Astrocyte (in vitro differentiated cells and primary cell): ENCODE measurements around the gene PRRC1. TPM values are rescaled to one million over a fixed set of nuclear protein-coding genes. Genes with fewer than 3 reads are reported as not detected.

ENCODE experiments used
- DNase-seq: peaks from one replicate; pipeline ENCODE4 v3.0.0-alpha.2; 2010; ENCODE audit warnings: low read depth
- FAIRE-seq: peaks from 2 replicates; lab custom pipeline; 2011; peaks lifted over from hg19 to GRCh38; lab: Jason Lieb, UNC
- H2AFZ ChIP-seq: 2 replicates; pipeline ENCODE4 v1.6.0; 2012; ENCODE audit warnings: low read depth, low read length, inconsistent platforms
- H3K27ac ChIP-seq: 2 replicates; pipeline ENCODE4 v1.5.1; 2011; ENCODE audit warnings: low read depth, low read length, inconsistent platforms
- H3K27me3 ChIP-seq: 2 replicates; pipeline ENCODE4 v1.6.0; 2011; ENCODE audit warnings: low read length, inconsistent platforms; ENCODE audit not compliant: insufficient read depth
- H3K36me3 ChIP-seq: 2 replicates; pipeline ENCODE4 v1.5.1; 2011; ENCODE audit warnings: low read length, inconsistent platforms; ENCODE audit not compliant: insufficient read depth
- H3K4me1 ChIP-seq: 2 replicates; pipeline ENCODE4 v1.5.1; 2011; ENCODE audit warnings: low read length, inconsistent platforms; ENCODE audit not compliant: insufficient read depth
- H3K4me2 ChIP-seq: 2 replicates; pipeline ENCODE4 v1.6.0; 2012; ENCODE audit warnings: low read length, inconsistent platforms
- H3K4me3 ChIP-seq: 2 replicates; pipeline ENCODE4 v1.5.1; 2011; ENCODE audit warnings: low read depth, mild to moderate bottlenecking, low read length, inconsistent platforms; ENCODE audit not compliant: insufficient read depth
- H3K79me2 ChIP-seq: 2 replicates; pipeline ENCODE4 v1.6.0; 2012; ENCODE audit warnings: mild to moderate bottlenecking, low read length, inconsistent platforms; ENCODE audit not compliant: insufficient read depth
- H3K9ac ChIP-seq: 2 replicates; pipeline ENCODE4 v1.6.0; 2012; ENCODE audit warnings: mild to moderate bottlenecking, low read length, inconsistent platforms
- H3K9me3 ChIP-seq: 2 replicates; pipeline ENCODE4 v1.5.1; 2012; ENCODE audit warnings: low read depth, mild to moderate bottlenecking, low read length, inconsistent platforms; ENCODE audit not compliant: insufficient read depth
- H4K20me1 ChIP-seq: 2 replicates; pipeline ENCODE4 v1.6.0; 2012; ENCODE audit warnings: low read length, inconsistent platforms; ENCODE audit not compliant: insufficient read depth
- H3K27ac Mint-ChIP-seq: one replicate; pipeline ENCODE4 v1.8.0; 2021; ENCODE audit warnings: mild to moderate bottlenecking, mixed read lengths; ENCODE audit not compliant: unreplicated experiment
- H3K27me3 Mint-ChIP-seq: one replicate; pipeline ENCODE4 v1.8.0; 2021; ENCODE audit warnings: low read depth, mixed read lengths; ENCODE audit not compliant: unreplicated experiment
- H3K36me3 Mint-ChIP-seq: one replicate; pipeline ENCODE4 v1.8.0; 2021; ENCODE audit warnings: low read depth, mixed read lengths; ENCODE audit not compliant: unreplicated experiment
- H3K4me1 Mint-ChIP-seq: one replicate; pipeline ENCODE4 v1.8.0; 2021; ENCODE audit warnings: low read depth, mixed read lengths; ENCODE audit not compliant: unreplicated experiment
- H3K4me3 Mint-ChIP-seq: one replicate; pipeline ENCODE4 v1.8.0; 2021; ENCODE audit warnings: mild to moderate bottlenecking, moderate library complexity, mixed read lengths; ENCODE audit not compliant: unreplicated experiment
- H3K9me3 Mint-ChIP-seq: one replicate; pipeline ENCODE4 v1.8.0; 2021; ENCODE audit warnings: mild to moderate bottlenecking, mixed read lengths; ENCODE audit not compliant: unreplicated experiment
- CTCF ChIP-seq: IDR thresholded peaks from 2 replicates; pipeline ENCODE4 v1.5.1; 2011; ENCODE audit warnings: low read depth, mild to moderate bottlenecking, inconsistent platforms, low read length, moderate library complexity; ENCODE audit not compliant: insufficient read depth
- EZH2 ChIP-seq: IDR thresholded peaks from 2 replicates; pipeline ENCODE4 v1.6.1; 2012; ENCODE audit warnings: mild to moderate bottlenecking, low read length, inconsistent platforms; ENCODE audit not compliant: insufficient read depth
- total RNA-seq: library from RNA; stranded (reverse); gene quantifications from 2 replicates; pipeline ENCODE4 v1.2.1, GENCODE V29; 2021

Gene PRRC1
- total RNA-seq, 1 donor from 2014 or later: 131 TPM

- no peak overlapping the region for H3K27ac ChIP-seq
- Mint-ChIP-seq H3K4me3 (peak overlapping the region; percentile 95), H3K4me1 (peaks cover 13% of the 10 kb centered on the region), H3K36me3 (peaks cover 20% of the 10 kb centered on the region), H3K9me3 (peaks cover 6% of the 10 kb centered on the region), H3K27ac (no peak overlapping the region), H3K27me3 (no peaks in the 10 kb centered on the region)
- H3K9ac ChIP-seq: no peak overlapping the region
- TF ChIP-seq CTCF (no peak), EZH2 (no peak)
- no peak for DNase-seq
- peaks cover 56% of the 10 kb centered on the region for H4K20me1 ChIP-seq
- H3K4me3 ChIP-seq: no peak overlapping the region
- no peaks in the 10 kb centered on the region for H3K27me3 ChIP-seq
- FAIRE-seq: no peak
- H3K9me3 ChIP-seq: peaks cover 5% of the 10 kb centered on the region
- H3K4me2 ChIP-seq: peak overlapping the region; percentile 88
- peaks cover 71% of the 10 kb centered on the region for H3K79me2 ChIP-seq
- H2AFZ ChIP-seq: no peak overlapping the region
- H3K36me3 ChIP-seq: peaks cover 10% of the 10 kb centered on the region
- peaks cover 6% of the 10 kb centered on the region for H3K4me1 ChIP-seq
Measured at GRCh38 chr5:127519527-127519926, 2.1 kb downstream of the PRRC1 start.

GRCh38 chr5:127521138-127521770, 3.8 kb downstream of the PRRC1 start:
- Histone ChIP-seq H2AFZ (no peak overlapping the region), H3K79me2 (peaks cover 88% of the 10 kb centered on the region), H3K27ac (no peak overlapping the region), H3K4me2 (no peak overlapping the region), H3K9ac (no peak overlapping the region), H3K9me3 (peaks cover 5% of the 10 kb centered on the region), H3K36me3 (peaks cover 19% of the 10 kb centered on the region), H4K20me1 (peaks cover 70% of the 10 kb centered on the region), H3K4me1 (peaks cover 6% of the 10 kb centered on the region), H3K27me3 (no peaks in the 10 kb centered on the region), H3K4me3 (no peak overlapping the region)
- TF ChIP-seq EZH2 (no peak), CTCF (no peak)
- Mint-ChIP-seq H3K27ac (no peak overlapping the region), H3K9me3 (peaks cover 6% of the 10 kb centered on the region), H3K27me3 (no peaks in the 10 kb centered on the region), H3K36me3 (peaks cover 22% of the 10 kb centered on the region), H3K4me3 (peak overlapping the region; percentile 63), H3K4me1 (peaks cover 13% of the 10 kb centered on the region)
- DNase-seq: no peak
- FAIRE-seq: no peak

GRCh38 chr5:127525181-127525580, 7.7 kb downstream of the PRRC1 start:
- Histone ChIP-seq H3K4me3 (no peak overlapping the region), H3K79me2 (peaks cover 93% of the 10 kb centered on the region), H3K27me3 (no peaks in the 10 kb centered on the region), H3K36me3 (peaks cover 41% of the 10 kb centered on the region), H3K27ac (no peak overlapping the region), H4K20me1 (peaks cover 79% of the 10 kb centered on the region), H3K4me2 (no peak overlapping the region), H3K9me3 (peaks cover 5% of the 10 kb centered on the region), H3K4me1 (no peaks in the 10 kb centered on the region), H2AFZ (no peak overlapping the region), H3K9ac (no peak overlapping the region)
- FAIRE-seq (no peak), DNase-seq (no peak)
- H3K27ac Mint-ChIP-seq: no peak overlapping the region
- H3K36me3 Mint-ChIP-seq: peaks cover 30% of the 10 kb centered on the region
- no peak overlapping the region for H3K4me3 Mint-ChIP-seq
- peaks cover 4% of the 10 kb centered on the region for H3K9me3 Mint-ChIP-seq
- H3K27me3 Mint-ChIP-seq: no peaks in the 10 kb centered on the region
- H3K4me1 Mint-ChIP-seq: peaks cover 8% of the 10 kb centered on the region
- TF ChIP-seq EZH2: no peak
- no peak for TF ChIP-seq CTCF
